Measurements from ENCODE around the gene CRK.

DNA sequence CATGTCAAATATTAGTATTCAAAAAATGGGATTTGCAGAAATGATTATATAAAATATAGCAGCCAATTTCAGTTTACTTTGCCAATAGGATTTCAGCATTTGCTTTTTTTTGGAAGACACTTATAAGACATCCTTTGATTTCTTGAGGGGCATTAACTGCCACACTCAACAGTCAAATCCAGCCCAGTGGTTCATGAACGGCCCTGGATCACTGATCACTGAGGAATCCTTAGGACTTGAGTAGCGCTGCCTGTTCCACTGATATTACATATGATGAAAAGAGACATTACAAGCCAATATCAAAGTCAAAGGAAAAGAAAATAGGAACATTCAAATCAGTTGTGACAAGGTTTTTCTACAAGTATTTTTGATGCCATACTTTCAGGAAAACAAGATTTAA lies 35.1 kb downstream of the CRK start:
- TF ChIP-seq, protein P1, sequence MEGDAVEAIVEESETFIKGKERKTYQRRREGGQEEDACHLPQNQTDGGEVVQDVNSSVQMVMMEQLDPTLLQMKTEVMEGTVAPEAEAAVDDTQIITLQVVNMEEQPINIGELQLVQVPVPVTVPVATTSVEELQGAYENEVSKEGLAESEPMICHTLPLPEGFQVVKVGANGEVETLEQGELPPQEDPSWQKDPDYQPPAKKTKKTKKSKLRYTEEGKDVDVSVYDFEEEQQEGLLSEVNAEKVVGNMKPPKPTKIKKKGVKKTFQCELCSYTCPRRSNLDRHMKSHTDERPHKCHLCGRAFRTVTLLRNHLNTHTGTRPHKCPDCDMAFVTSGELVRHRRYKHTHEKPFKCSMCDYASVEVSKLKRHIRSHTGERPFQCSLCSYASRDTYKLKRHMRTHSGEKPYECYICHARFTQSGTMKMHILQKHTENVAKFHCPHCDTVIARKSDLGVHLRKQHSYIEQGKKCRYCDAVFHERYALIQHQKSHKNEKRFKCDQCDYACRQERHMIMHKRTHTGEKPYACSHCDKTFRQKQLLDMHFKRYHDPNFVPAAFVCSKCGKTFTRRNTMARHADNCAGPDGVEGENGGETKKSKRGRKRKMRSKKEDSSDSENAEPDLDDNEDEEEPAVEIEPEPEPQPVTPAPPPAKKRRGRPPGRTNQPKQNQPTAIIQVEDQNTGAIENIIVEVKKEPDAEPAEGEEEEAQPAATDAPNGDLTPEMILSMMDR (conservative IDR thresholded peaks at IDR 0.05; ENCODE audit: low read length), result no peak
- TF ChIP-seq EZH2phosphoT487 (IDR thresholded peaks at IDR 0.05; ENCODE audit: borderline replicate concordance), result no peak

Measured in Loucy (cell line).